Activated CD8-positive, alpha-beta memory T cell treated with anti-CD3 and anti-CD28 coated beads for 1 hour (primary cell): ENCODE results near the gene OSBPL1A.

ENCODE experiments used
- DNase-seq, 2 donors: peaks; one replicate each; pipeline ENCODE4 v3.0.0-alpha.2; 2020; ENCODE audit warnings: low read depth in 1 of 2; ENCODE audit errors: extremely low read depth in 1 of 2

The OSBPL1A gene

GRCh38 chr18:24230766-24231165 lies 166.9 kb downstream of the OSBPL1A start:
- DNase-seq: no peak

GRCh38 chr18:24228667-24229041 lies 169.0 kb downstream of the OSBPL1A start:
- DNase-seq: no peak

- no peak for DNase-seq
Observed at GRCh38 chr18:24227977-24228666, 169.5 kb downstream of the OSBPL1A start.

DNA sequence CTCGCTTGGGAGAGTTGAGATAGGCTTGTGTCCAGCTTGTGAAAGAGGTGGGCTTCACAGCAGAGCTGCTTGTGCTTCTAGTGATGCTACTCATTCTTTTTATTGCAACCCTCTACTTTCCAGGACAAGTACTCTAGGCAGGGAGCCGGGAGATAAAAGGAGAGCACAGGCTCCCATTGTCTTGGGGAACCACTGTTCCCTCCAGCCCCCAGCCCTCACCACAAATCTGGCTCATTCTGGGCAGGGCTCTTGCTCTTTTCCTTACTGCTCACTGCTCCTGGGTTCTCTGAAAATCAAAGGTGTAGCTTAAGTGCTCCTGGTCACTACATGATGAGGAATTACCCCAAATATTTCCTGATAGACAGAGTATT lies 177.3 kb downstream of the OSBPL1A start:
- DNase-seq: no peak

GRCh38 chr18:24219561-24220317 lies 177.9 kb downstream of the OSBPL1A start:
- DNase-seq: no peak

DNA sequence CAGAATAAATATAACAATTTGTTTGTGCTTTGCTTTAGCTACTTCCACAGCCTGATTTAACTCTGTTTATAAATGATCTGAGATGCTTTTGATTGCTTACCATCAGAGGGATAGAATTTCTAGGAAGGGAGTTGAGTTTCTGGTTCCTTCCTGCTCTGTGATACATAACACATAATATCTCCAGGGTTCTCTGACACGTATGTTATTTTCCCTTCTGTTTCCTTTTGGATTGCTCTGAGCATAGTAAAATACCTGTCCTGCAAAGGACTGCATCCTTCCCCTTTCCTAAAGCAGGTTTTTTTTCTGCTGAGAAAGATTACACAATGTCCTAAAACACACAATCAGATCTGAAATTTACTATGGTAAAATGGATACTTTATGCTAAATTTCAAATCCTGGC lies 182.7 kb downstream of the OSBPL1A start:
- DNase-seq: no peak

- DNase-seq: no peak
Observed at GRCh38 chr18:24214144-24214543, 183.5 kb downstream of the OSBPL1A start.

DNA sequence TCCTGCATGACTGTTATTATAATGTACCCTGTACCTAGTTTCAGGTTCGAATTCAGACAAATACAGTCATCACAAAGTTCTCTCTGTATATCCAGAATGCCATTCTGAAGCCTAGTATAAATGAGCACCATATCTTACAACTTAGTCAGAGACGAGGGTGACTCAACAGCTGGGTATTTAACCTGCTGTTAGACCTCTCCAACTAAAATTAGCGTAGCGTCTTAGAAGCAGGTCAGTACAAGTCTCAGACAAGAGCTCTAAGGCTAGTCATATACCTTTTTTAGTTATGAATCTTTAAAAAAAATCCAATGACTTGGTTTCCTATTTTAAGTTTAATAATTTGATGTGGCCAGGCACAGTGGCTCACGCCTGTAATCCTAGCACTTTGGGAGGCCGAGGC lies 184.7 kb downstream of the OSBPL1A start:
- no peak for DNase-seq

GRCh38 chr18:24209558-24209957 lies 188.1 kb downstream of the OSBPL1A start:
- no peak for DNase-seq

DNA sequence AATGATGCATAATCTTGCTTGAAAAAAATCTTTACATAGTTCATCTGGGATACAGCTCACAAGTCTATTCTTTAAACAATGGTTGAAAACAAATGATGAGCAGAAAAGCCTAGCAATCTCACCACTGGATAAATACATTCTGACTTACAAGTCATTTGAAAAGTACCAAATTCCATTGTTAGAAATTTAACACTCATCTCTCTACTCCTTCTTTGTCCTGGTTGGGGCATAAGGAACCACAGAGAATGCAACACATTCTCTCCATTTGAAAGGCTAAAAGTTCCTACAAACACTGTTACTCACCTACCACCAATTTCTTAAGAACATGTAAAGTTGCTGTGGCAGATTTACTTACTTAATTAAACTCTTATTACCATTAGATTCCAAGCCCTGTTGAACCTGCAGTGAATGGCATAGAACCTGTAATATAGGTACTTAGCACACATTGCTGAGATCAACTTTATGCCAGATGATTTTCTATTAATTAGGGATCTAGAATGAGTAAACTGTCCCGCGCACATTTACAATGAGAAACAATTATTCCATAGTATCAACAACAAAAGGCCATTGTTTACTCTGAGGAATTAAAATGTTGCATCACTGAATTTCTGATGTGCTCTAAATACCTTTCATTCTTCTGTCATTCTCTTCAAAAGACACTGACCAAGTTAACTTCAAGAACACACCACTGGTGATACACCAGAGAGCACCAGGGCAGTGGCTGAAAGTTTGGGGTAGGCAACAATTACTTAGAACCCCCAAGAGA lies 189.2 kb downstream of the OSBPL1A start:
- DNase-seq: no peak

GRCh38 chr18:24204904-24205303 lies 192.7 kb downstream of the OSBPL1A start:
- DNase-seq: no peak

GRCh38 chr18:24201699-24202687 lies 195.6 kb downstream of the OSBPL1A start:
- DNase-seq: no peak

DNA sequence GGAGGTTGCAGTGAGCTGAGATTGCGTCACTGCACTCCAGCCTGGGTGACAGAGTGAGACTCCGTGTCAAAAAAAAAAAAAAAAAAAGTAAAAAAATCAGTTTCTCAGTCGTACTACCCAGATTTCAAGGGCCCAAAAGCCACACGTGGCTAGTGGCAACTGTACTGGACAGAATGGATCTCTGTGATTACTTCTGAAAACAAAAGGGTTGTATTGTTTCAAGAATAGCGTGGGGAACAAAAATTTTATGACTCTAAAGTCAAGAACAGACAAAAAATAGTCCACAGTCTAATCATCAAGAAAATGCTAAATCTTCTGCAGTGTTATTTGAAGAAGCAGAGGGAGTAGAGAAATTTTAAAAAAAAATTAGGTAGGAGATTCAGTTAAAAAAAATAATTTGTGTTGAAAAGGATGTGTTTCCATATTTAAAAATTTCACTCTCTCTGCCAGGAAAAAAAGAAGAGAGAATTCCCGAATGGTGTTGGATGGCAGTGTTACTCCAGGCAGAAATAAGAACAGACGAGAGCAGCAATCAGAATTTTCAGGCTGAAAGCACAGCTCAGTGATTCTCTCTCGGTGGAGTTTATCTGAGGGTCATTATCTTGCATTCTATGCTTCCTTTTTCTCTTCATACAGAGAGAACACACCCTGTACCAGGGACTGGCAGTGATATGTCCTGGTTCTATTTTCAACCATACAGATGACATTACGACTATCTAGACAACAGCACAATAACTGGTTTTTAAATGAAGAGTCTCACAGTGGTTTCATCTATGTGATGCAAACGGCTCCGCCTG lies 196.9 kb downstream of the OSBPL1A start:
- DNase-seq: no peak

DNA sequence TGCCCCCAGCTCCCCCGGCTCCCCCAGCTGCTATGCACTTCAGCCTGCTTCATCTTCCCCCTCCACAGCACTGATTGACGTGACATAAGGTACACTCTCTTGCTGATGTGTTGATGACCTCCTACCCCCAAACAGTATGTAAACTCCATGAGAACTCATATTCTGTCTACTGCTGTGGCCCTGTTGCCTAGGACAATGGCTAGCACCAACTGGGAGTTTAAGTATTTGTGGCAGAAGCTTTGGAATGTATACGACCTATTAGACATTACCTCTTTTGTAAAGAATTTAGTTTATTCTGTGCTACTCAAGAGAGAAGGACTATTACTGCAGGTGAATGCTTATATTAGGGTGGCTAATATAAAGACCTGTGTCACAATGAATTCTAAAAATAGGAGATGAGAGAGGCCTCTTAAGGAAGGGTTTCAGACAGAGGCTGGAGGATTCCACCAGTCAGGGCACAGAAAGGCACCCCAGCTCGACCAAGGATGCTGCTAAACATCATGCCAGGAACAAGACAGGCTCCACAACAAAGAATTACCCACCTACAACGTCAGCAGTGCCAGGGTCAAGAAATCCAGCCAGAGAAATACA lies 198.2 kb downstream of the OSBPL1A start:
- no peak for DNase-seq

DNA sequence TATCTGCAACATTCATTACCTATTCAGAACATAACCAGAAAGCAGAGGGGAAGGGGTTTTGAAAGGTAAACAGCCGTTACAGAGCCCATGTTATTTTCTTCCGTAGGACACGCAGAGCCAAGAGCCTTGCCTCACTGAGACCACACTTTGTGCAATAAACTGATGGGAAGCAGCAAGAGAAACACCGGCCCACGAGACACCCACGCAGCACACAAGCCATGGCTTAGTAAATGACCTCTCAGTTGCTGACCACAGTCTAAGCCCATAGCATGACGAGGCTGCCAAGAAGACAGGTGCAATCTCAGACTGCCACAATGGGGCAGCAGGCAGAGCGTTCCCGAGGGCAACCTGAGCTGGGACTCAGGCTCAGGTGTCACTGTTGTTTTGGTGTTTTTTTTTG lies 199.2 kb downstream of the OSBPL1A start:
- DNase-seq: no peak

DNA sequence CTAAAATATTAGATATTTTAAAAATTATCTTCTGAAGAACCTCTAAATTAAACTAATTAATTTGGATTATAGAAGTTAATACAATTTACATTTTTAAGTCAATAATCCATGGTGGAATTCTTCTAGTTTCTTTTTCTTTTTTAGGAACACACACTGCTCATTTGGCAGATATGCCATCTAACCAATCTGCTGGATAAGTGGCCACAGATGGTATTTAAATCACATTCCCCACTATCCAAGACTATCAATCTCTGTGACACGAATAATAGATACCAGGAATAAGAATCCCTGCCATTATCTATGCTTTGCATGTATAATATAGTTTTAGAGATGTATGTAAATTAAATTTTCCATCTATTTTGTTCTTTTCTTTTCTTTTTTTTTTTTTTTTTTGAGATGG lies 200.2 kb downstream of the OSBPL1A start:
- no peak for DNase-seq

DNA sequence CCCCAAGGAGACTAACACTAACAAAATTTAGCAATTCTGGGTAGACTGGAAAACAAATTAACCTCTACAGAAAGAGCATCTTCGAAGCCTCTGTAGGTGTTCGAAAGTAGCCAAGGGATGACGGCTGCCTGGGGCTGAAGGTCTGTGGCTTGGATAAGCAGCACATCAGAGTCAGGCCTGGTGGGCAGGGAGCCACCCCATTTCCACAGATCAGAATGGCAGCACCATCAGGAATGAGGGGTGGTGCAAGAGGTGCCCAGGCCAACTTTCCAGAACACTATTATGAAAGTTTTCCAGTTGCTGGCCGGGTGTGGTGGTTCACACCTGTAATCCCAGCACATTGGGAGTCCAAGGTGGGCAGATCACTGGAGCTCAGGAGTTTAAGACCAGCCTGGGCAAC lies 200.9 kb downstream of the OSBPL1A start:
- no peak for DNase-seq

GRCh38 chr18:24195296-24196053 lies 202.1 kb downstream of the OSBPL1A start:
- no peak for DNase-seq

GRCh38 chr18:24190590-24190989 lies 207.0 kb downstream of the OSBPL1A start:
- DNase-seq: no peak
